Suprapubic skin (tissue), 4 donors: ENCODE results near the gene SEPTIN5.

Experiments
- CTCF ChIP-seq, 2 donors: fragments of 200-600 bp in 1 of 2; fragments of 450-650 bp in 1 of 2; sonication (generic) in 1 of 2; IDR thresholded peaks; one replicate each; pipeline ENCODE4 v1.5.1; 2016 to 2019; ENCODE audit warnings: antibody characterized with exemption in 2 of 2, mild to moderate bottlenecking in 1 of 2, moderate library complexity in 1 of 2
- EP300 ChIP-seq: sonication (generic); formaldehyde crosslinking; IDR thresholded peaks from one replicate; pipeline ENCODE4 v1.6.1; 2017; ENCODE audit warnings: antibody characterized with exemption
- POLR2A ChIP-seq, 2 donors: fragments of 450-650 bp; IDR thresholded peaks; one replicate each; pipeline ENCODE4 v1.6.1; 2017; ENCODE audit warnings: antibody characterized with exemption in 2 of 2, mild to moderate bottlenecking in 2 of 2, moderate library complexity in 2 of 2
- POLR2AphosphoS5 ChIP-seq, 3 donors: sonication (generic); formaldehyde crosslinking; IDR thresholded peaks; one replicate each; pipeline ENCODE4 v1.6.1; 2017; ENCODE audit warnings: antibody characterized with exemption in 3 of 3

DNA sequence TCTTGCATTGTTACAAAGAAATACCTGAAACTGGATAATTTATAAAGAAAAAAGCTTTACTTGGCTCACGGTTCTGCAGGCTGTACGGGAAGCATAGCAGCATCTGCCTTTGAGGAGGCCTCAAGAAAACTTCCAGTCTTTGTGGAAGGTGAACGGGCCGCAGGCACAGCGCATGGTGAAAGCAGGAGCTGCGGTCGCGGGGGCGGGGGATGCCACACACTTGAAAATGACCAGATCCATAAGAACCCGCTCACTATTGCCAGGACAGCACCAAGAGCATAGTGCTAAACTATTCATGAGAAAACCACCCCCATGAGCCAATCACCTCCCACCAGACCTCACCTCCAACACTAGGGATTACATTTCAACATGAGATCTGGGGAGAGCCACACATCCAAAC is 45.6 kb upstream of the SEPTIN5 start:
- TF ChIP-seq CTCF (IDR thresholded peaks at IDR 0.05) (no peak), POLR2A (IDR thresholded peaks at IDR 0.05) (no peak), POLR2AphosphoS5 (IDR thresholded peaks at IDR 0.05) (no peak), EP300 (no peak)
